Dendritic cell treated with granulocyte-macrophage colony-stimulating factor and Interleukin-4, amounts not matched to agents 40 ng/mL and 50 ng/mL, for 4 days (primary cell): ENCODE data around the gene MAN2A1.

ENCODE experiments used
- H3K27ac Mint-ChIP-seq: one replicate; pipeline ENCODE4 v1.8.0; 2022; ENCODE audit warnings: mild to moderate bottlenecking, mixed read lengths
- H3K27me3 Mint-ChIP-seq: one replicate; pipeline ENCODE4 v1.8.0; 2022; ENCODE audit warnings: mild to moderate bottlenecking, mixed read lengths
- H3K36me3 Mint-ChIP-seq: one replicate; pipeline ENCODE4 v1.8.0; 2022; ENCODE audit warnings: low read depth, mixed read lengths
- H3K4me1 Mint-ChIP-seq: one replicate; pipeline ENCODE4 v1.8.0; 2022; ENCODE audit warnings: low read depth, mixed read lengths
- H3K4me3 Mint-ChIP-seq: one replicate; pipeline ENCODE4 v1.8.0; 2022; ENCODE audit warnings: mild to moderate bottlenecking, moderate library complexity, mixed read lengths
- H3K9me3 Mint-ChIP-seq: one replicate; pipeline ENCODE4 v1.8.0; 2022; ENCODE audit warnings: mixed read lengths
- intact Hi-C: fragments of 100-400 bp; cut with micrococcal nuclease; formaldehyde crosslinking; loops from one replicate; pipeline ENCODE4 v1.15.0; 2022

MAN2A1 gene

DNA sequence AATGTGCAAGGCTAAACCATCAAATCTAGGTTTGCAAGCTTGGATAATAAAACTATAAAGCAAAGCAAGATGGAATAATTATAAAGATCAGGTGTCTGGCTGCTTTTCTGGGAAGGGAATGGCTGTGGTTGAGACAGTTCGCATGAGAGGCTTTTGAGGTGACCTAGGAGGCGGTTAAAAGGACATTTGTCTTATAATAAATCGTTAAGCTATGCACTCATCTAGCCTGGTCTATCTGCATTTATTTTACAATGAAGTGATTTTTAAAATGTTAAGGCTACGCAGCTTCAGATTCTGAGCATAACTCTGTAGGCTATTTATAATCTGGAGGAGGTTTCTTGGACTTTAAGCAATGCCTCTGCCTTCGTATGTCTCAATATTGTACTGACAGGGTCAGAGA, 29.4 kb upstream of the MAN2A1 start:
- no peak overlapping the region for H3K4me3 Mint-ChIP-seq
- no peaks in the 10 kb centered on the region for H3K9me3 Mint-ChIP-seq
- H3K27me3 Mint-ChIP-seq = no peaks in the 10 kb centered on the region
- H3K36me3 Mint-ChIP-seq = no peaks in the 10 kb centered on the region
- intact Hi-C loops = no loop called here
- peaks cover 29% of the 10 kb centered on the region for H3K4me1 Mint-ChIP-seq
- no peak overlapping the region for H3K27ac Mint-ChIP-seq

DNA sequence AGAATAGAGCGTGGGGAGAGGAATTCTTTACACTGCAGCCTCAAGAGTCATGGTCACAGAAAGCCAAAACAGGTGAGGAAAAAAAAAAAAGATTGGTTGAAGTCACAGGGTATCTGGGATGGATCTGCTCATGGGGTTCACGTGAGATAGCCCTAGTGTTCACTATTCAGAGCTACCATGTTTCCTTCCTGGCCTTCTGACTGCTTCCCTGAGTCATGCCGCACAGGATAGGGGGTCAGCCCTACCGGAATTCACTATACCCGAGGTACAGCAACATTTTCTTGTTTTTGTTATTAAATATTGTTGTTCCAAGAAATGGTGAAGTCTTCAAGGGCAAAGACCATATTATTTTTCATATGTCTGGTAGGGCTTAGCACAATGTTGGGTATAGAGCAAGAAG, 21.5 kb upstream of the MAN2A1 start:
- intact Hi-C loops = no loop called here
- H3K27ac Mint-ChIP-seq = no peak overlapping the region
- H3K4me1 Mint-ChIP-seq = peaks cover 5% of the 10 kb centered on the region
- H3K9me3 Mint-ChIP-seq = no peaks in the 10 kb centered on the region
- H3K27me3 Mint-ChIP-seq = peaks cover 2% of the 10 kb centered on the region
- H3K4me3 Mint-ChIP-seq = no peak overlapping the region
- H3K36me3 Mint-ChIP-seq = no peaks in the 10 kb centered on the region

DNA sequence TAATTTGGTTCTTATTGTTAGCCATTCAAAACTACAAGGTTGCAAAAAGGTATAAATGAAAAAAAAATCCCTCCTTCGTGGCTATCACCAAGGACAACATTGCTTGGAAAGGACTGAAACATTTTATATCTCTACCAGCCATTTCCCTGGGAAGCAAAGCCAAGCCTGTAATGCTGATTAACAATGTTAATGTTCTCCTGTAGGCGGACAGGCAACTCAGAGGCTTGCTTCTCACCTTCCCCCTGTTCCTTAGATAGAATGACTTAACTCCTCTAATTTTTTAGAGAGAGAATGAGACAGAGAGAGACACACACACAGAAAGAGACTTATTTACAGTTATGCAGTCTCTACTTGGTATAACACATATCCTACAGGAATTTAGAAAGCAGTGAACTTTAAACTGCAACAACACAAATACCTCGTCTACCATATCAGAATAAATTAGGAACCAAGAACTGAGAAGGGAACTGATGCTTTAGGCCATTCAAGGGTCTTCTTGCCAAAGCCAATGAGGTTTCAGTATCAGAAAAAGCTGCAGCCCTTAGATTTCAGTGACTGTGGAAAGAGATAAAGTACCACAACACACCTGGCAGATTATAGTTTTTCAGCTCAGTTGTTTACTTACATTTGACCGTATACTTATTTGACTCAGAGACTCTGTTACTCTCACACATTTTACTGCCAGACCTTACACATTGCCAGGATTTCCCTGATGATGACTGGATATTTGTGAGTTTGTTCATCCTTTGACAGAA, 20.9 kb upstream of the MAN2A1 start:
- Mint-ChIP-seq H3K27me3 (peaks cover 2% of the 10 kb centered on the region), H3K9me3 (no peaks in the 10 kb centered on the region)
- intact Hi-C loops = no loop called here

DNA sequence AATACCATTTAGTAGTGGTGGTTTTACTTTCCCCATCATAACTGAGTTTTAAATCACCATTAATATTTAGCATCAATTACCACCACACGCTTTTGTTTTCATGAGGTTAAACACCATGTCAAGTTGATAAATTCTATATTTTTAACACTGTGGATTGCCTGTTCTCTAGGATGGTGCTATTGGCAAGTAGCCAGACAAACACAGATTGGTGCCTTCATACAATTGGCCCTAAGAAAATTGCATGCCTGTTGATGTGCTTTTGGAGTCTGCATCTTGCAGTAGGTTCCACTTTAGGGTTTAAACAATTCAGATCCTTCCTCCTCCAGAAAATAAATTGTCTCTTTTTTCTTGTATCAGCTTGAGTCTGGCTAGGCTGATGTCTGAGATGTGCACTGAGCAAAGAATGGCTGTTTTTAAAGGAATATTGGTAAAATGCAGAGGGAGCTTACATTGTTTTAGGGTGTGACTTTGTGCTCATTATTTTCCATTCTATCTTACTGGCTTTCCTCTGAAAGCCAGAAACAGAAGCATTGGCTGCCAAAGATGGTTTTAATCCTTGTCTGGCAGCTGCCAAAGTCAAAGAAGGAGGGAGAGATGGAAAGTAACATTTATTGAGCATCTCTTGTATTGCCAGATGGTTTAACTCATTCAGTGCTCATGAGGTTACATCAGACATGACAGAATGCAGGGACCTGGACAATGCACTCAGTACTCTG, 19.6 kb upstream of the MAN2A1 start:
- Mint-ChIP-seq H3K9me3 (no peaks in the 10 kb centered on the region), H3K36me3 (no peaks in the 10 kb centered on the region), H3K4me3 (no peak overlapping the region), H3K4me1 (no peaks in the 10 kb centered on the region), H3K27ac (no peak overlapping the region), H3K27me3 (peaks cover 2% of the 10 kb centered on the region)
- intact Hi-C loops = no loop called here

More for the DNA sequence above, 20.9 kb upstream of the MAN2A1 start:
- Mint-ChIP-seq H3K4me1 (no peaks in the 10 kb centered on the region), H3K27ac (no peak overlapping the region), H3K4me3 (no peak overlapping the region), H3K36me3 (no peaks in the 10 kb centered on the region)

DNA sequence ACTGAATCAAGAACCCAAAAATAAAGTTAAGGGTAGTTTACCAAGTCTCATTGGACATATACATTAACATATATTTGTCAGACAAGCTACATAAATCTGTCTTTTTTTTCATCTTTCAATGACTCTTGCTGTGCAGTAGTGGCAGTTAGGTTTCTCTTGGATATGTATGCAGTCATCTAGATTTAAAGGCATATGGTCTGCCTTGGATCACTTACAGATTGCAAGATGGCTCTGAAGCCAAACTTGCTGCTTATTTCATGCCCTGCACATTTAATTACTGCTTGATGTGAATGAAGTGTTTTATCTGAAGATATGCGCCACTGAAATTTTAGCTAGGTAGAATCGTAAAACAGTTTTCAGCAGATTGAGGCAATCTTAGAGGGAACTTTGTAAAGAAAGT, 18.6 kb upstream of the MAN2A1 start:
- Mint-ChIP-seq H3K4me3 (no peak overlapping the region), H3K9me3 (no peaks in the 10 kb centered on the region), H3K4me1 (no peaks in the 10 kb centered on the region), H3K36me3 (no peaks in the 10 kb centered on the region), H3K27ac (no peak overlapping the region), H3K27me3 (peaks cover 2% of the 10 kb centered on the region)
- intact Hi-C loops = no loop called here

DNA sequence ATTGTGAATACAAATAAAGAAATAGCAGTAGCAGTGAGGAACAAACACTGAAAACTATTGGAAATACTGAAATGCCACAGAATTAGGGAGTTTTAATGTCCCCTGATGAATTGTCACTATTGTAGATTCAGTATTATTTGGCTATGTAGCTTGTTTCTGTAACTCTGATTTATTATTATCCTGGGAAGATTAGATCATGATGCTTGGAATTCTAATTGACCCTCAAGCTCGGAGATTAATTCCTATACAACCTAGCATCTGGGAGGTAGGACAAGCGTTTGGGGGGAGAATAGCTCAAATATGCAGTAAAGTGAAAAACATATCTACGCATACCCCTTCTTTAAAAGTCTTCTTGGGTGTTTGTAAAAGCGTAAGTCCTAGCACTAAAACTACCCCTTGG, 15.1 kb upstream of the MAN2A1 start:
- Mint-ChIP-seq H3K4me1 (no peaks in the 10 kb centered on the region), H3K9me3 (no peaks in the 10 kb centered on the region), H3K27me3 (peaks cover 5% of the 10 kb centered on the region), H3K4me3 (no peak overlapping the region), H3K36me3 (no peaks in the 10 kb centered on the region), H3K27ac (no peak overlapping the region)
- intact Hi-C loops = no loop called here

DNA sequence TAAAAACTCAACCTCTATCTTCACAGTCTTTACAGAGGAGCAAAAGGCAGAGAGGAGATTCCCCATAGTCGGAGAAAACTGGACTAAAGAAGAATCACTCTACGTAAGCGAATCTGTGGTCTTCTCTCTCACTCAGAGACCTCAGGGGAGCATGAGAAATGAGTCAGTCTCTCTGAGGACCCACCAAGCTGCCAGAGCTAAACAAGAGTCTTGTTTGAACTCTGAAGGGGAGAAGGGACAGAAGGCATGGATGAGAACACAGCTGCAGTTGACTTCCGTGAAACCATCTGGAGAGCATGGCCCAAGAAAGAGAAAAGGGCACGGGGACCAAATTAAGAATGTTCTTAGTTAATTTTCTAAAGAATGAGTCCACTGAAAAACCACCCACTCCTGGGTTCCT, 12.8 kb upstream of the MAN2A1 start:
- Mint-ChIP-seq H3K4me1 (no peaks in the 10 kb centered on the region), H3K27ac (no peak overlapping the region), H3K27me3 (peaks cover 3% of the 10 kb centered on the region), H3K4me3 (no peak overlapping the region), H3K36me3 (no peaks in the 10 kb centered on the region), H3K9me3 (no peaks in the 10 kb centered on the region)
- intact Hi-C loops = no loop called here

DNA sequence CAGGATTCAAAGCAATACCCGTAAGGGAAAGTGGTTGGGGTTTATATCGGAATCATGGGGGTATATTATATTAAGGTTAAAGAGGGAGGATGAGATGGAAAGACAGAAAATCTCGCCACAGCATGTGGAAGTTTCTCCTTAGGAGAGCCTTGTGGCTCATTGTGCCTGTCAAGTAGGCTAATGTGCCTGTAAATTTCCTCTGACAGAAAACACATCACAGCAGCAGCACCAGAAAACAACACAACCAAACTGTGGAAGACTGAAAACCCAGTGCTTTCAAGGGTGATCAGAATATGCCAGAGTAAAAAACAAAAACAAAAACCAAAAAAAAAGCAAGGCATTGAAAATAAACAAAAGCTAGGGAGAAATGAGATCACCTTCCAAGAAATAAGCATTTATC, 11.3 kb upstream of the MAN2A1 start:
- Mint-ChIP-seq H3K36me3 (no peaks in the 10 kb centered on the region), H3K4me3 (no peak overlapping the region), H3K27ac (no peak overlapping the region), H3K4me1 (no peaks in the 10 kb centered on the region), H3K27me3 (peaks cover 3% of the 10 kb centered on the region), H3K9me3 (no peaks in the 10 kb centered on the region)
- intact Hi-C loops = no loop called here

DNA sequence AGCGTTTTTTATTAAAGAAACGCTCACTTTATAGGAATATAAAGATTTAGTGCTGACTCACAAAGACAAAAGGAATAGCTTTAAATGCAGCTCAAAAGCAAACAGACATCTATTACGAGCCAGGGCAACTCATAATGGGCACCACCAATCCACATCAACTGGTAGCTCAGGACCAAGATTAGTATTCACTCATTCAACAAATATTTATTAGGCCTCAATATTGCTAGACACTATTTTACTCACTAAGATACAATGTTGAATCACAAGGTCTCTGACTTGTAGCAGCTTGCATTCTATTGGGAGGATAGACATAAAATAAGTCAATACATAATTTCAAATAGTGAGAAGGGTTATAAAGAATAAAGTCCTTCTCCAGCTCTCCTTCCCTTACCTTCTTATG, 8.0 kb upstream of the MAN2A1 start:
- Mint-ChIP-seq H3K27me3 (peaks cover under 1% of the 10 kb centered on the region), H3K36me3 (no peaks in the 10 kb centered on the region), H3K27ac (no peak overlapping the region), H3K9me3 (no peaks in the 10 kb centered on the region), H3K4me1 (no peaks in the 10 kb centered on the region), H3K4me3 (no peak overlapping the region)
- intact Hi-C loops = loop anchor here (10.0 kb wide), 1 partner anchor 177 kb away; no protein-coding TSS in a partner anchor

DNA sequence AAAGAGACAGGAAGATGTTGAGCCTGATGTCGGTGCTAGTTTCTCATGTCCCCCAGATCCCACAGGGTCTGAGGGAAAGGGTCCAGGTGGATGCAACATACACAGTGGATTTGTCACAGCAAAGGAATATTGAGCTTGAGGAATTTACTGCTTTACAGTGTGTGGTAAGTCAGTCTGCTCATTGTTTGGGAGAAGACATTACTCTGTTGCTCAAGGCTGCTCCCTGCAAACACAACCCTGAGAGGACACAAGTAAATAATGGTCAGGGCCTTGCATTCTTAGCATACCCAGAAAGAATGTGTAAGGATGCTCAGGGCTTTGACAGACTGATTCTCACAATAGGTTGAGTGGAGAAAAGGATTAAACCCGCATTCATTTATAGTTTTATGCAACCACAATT, 7.3 kb upstream of the MAN2A1 start:
- no peaks in the 10 kb centered on the region for H3K36me3 Mint-ChIP-seq
- no peaks in the 10 kb centered on the region for H3K27me3 Mint-ChIP-seq
- no peak overlapping the region for H3K27ac Mint-ChIP-seq
- H3K4me1 Mint-ChIP-seq = no peaks in the 10 kb centered on the region
- no peak overlapping the region for H3K4me3 Mint-ChIP-seq
- intact Hi-C loops = loop anchor here (10.0 kb wide), 1 partner anchor 178 kb away; no protein-coding TSS in a partner anchor
- no peaks in the 10 kb centered on the region for H3K9me3 Mint-ChIP-seq

DNA sequence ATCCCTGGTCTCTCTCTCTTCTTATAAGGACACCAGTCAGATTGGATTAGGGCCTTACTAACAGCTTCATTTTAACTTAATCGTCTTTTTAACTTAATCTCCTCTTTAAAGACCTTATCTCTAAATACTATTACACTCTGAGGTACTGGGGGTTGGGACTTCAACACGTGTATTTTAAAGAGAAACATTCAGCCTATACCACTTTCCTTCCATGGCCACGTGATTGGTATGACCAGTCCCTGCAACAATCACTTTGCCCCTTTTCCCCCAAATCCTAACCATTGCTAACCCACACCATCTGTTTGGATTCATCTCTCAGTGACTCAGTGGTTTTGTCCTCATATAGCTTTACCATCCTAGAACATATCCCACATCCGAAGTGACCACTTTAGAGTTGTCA, 3.8 kb upstream of the MAN2A1 start:
- peaks cover 15% of the 10 kb centered on the region for H3K36me3 Mint-ChIP-seq
- intact Hi-C loops = loop anchor here (10.0 kb wide), 1 partner anchor 181 kb away; no protein-coding TSS in a partner anchor
- no peaks in the 10 kb centered on the region for H3K9me3 Mint-ChIP-seq
- no peak overlapping the region for H3K27ac Mint-ChIP-seq
- no peak overlapping the region for H3K4me3 Mint-ChIP-seq
- H3K4me1 Mint-ChIP-seq = peaks cover under 1% of the 10 kb centered on the region
- H3K27me3 Mint-ChIP-seq = no peaks in the 10 kb centered on the region

DNA sequence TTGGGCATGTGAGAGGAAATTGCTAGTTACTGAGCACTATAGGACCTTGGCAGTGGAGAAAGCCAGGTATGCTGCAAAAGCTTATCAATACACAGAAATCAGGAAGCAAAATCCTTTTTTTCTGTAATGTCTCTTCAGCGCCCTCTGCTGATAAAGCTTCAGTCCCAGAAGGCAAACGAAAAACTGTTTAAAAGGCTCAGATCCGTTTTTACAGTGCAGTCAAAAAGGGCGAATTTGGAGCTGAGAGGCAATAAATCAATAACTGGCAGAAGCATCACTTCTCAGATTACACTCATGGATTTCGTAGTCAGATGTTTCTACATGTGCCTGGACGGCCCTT, 1.1 kb upstream of the MAN2A1 start:
- H3K4me3 Mint-ChIP-seq = peak overlapping the region; percentile 94
- intact Hi-C loops = loop anchor here (2.0 to 10.0 kb wide), 3 partner anchors 32 to 184 kb away; no protein-coding TSS in a partner anchor
- peaks cover 26% of the 10 kb centered on the region for H3K4me1 Mint-ChIP-seq

DNA sequence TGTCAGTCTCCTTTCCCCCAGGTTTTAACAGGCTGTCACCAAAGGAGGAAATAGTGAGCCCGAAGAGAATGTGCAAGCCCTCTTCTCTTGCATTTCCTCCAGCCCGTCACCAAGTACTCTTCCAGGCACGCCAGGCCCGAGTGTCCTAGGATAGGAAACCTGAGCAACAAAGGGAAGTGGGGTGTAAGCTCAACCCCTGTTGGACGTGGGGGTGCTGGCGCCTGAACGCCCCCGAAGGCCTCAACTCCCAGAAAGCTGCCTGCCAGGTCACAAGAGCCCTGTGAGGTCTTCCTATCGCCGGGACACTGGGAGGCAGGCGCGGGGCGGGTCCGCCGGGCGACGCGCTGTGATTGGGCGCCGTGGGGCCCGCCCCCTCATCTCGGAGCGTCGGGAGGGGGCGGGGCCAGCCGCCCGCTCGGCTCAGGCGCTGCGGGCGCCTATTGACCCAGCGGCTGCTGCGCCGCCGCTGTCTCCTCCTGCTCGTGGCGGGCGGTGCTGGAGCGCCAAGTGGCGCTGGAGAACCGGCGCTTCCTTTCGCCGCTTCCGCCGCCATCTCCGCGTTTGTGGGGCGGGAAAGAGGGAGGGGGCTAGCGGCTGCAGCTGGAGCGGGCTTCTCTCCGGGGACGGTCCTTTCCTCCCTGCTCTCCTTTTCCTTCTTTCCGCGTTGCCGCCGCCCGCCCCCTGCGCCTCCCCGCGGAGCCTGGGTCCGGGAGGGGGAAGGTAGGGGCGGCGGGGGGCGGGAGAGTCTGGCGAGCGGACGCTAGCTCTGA, 572 bp upstream of the MAN2A1 start:
- Mint-ChIP-seq H3K9me3 (no peaks in the 10 kb centered on the region), H3K4me1 (peaks cover 31% of the 10 kb centered on the region), H3K27me3 (no peaks in the 10 kb centered on the region), H3K27ac (peak overlapping the region; percentile 93), H3K36me3 (peaks cover 18% of the 10 kb centered on the region), H3K4me3 (peak overlapping the region; percentile 94)
- intact Hi-C loops = loop anchor here (1.0 to 10.0 kb wide), 4 partner anchors 32 to 279 kb away; no protein-coding TSS in a partner anchor

More for the DNA sequence above, 1.1 kb upstream of the MAN2A1 start:
- Mint-ChIP-seq H3K36me3 (peaks cover 18% of the 10 kb centered on the region), H3K27ac (peak overlapping the region; percentile 93), H3K27me3 (no peaks in the 10 kb centered on the region), H3K9me3 (no peaks in the 10 kb centered on the region)
